ENCODE data around the gene TMEM259. TPM values are rescaled to one million over a fixed set of nuclear protein-coding genes. Genes with fewer than 3 reads are reported as not detected.

The TMEM259 gene
- total and polyA plus RNA-seq, 9 of the 15 experiments (the other 6 are each of a cell fraction or from before 2014, with no cell fraction given): 0.52 to 231 (median 63.6) TPM

GRCh38 chr19:1040476-1041271 is 19.8 kb upstream of the TMEM259 start (continued):
- peak; percentile 57; the same call in 1 of the 2 replicates for TF ChIP-seq ZBTB2 (IDR thresholded peaks at IDR 0.05)
- TF ChIP-seq MAZ (CRISPR knock-in tag; conservative IDR thresholded peaks at IDR 0.05 in 1 of 2, IDR thresholded peaks at IDR 0.05 in 1 of 2): peak in 1 of 2 experiments; percentile 61; a peak in 1 of 4 replicates
- TF ChIP-seq ZNF253 (CRISPR knock-in tag; conservative IDR thresholded peaks at IDR 0.05): no peak
- TF ChIP-seq MEIS2 (IDR thresholded peaks at IDR 0.05; ENCODE audit: partially characterized antibody): peak; percentile 89
- 0 out of 2 replicates have a peak, but pooled peaks have one; percentile 12 for TF ChIP-seq ZBTB9 (CRISPR knock-in tag; IDR thresholded peaks at IDR 0.05)
- peak; percentile 38; the same call in 1 of the 2 replicates for TF ChIP-seq EP300 (IDR thresholded peaks at IDR 0.05; ENCODE audit: low read length)
- peak; percentile 39 to 90 for TF ChIP-seq RCOR1 (IDR thresholded peaks at IDR 0.05; ENCODE audit: borderline replicate concordance in 1 of 2, low read depth in 2 of 2, low read length in 2 of 2)
- no peak for TF ChIP-seq ZNF639 (CRISPR knock-in tag; conservative IDR thresholded peaks at IDR 0.05 in 1 of 2, IDR thresholded peaks at IDR 0.05 in 1 of 2)
- TF ChIP-seq CEBPB (tag; IDR thresholded peaks at IDR 0.05): peak; percentile 29; the same call in 1 of the 2 replicates
- no peak for TF ChIP-seq MED1 (CRISPR knock-in tag; IDR thresholded peaks at IDR 0.05; ENCODE audit: borderline replicate concordance)
- TF ChIP-seq RBM25 (IDR thresholded peaks at IDR 0.05; ENCODE audit: low read depth, low read length, severe bottlenecking): peak; percentile 93
- TF ChIP-seq PML (IDR thresholded peaks at IDR 0.05; ENCODE audit: low read length): peak; percentile 23; the same call in 1 of the 2 replicates
- peak in 1 of 2 experiments; percentile 54; a peak in 2 of 4 replicates for TF ChIP-seq NRF1 (conservative IDR thresholded peaks at IDR 0.05 in 1 of 2, IDR thresholded peaks at IDR 0.05 in 1 of 2)
- TF ChIP-seq STAT5A (IDR thresholded peaks at IDR 0.05; ENCODE audit: borderline replicate concordance, low read length): peak; percentile 57; the same call in 1 of the 2 replicates
- TF ChIP-seq SAP30 (IDR thresholded peaks at IDR 0.05; ENCODE audit: borderline replicate concordance, insufficient read depth, low read depth, low read length, poor library complexity, severe bottlenecking): peak; percentile 16
- TF ChIP-seq ZNF707 (CRISPR knock-in tag; conservative IDR thresholded peaks at IDR 0.05): no peak
- TF ChIP-seq SRSF3 (IDR thresholded peaks at IDR 0.05; ENCODE audit: insufficient read depth, low read length): no peak
- TF ChIP-seq TCF3 (CRISPR knock-in tag; IDR thresholded peaks at IDR 0.05): peak; percentile 85
- peak; percentile 83 for TF ChIP-seq CTBP1 (IDR thresholded peaks at IDR 0.05; ENCODE audit: borderline replicate concordance)
- TF ChIP-seq GTF2E2 (tag; IDR thresholded peaks at IDR 0.05): no peak
- TF ChIP-seq TEAD4 (IDR thresholded peaks at IDR 0.05; ENCODE audit: low read length): peak; percentile 58; the same call in 1 of the 2 replicates
- no peak for TF ChIP-seq TEAD4 (CRISPR knock-in tag; IDR thresholded peaks at IDR 0.05; ENCODE audit: borderline replicate concordance)
